ENCODE data around the gene TTC38. TPM values are rescaled to one million over a fixed set of nuclear protein-coding genes. Genes with fewer than 3 reads are reported as not detected.

TTC38 gene
- polyA plus RNA-seq, 1 donor from 2014 or later = 1.4 TPM

DNA sequence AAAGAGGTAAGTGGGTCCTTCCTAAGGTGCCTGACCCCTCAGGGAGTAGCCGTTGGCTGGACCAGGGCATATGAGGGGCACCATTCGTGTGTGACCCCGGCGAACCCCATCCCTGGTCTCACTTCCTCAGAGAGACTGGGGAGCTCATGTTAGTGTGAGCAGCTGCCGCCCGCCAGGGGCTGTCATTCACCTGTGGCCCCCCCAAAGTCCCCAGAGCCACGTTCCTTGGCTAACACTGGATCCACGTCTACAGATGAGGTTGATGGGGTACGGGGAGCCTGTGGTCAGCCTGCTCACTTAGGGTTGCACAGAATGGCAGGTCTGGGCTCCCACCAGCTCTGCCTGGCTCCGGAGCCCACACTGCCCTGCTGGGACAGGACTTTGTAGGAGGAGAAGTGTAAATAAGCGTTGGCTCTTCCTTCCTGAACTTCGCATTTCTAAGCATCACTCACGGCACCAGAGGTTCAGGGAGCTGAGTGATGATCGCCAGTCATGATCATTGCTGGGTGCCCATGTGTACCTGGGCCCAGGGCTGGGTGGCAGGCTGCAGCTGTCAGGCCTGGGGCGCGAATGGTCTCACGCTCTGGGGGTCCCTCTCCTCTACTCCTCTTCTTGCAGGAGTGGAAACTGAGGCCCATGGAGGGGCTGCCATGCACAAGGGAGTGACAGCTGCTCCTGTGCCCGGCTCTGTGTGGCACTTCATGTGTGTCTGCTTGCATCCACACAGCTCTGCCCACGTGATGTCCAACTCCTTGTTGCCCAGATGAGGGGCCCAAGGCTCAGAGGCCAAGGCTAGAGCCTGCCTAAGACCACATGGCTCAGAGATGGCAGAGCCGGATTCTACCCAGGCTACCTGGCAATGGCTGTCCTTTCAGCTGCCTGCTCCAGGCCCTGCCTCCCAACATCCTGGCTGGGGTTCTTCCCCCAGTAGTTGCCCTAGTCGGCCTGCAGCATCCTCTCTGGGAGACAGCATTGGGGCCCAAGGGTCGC, 11.1 kb downstream of the TTC38 start:
- no peak for TF ChIP-seq REST (IDR thresholded peaks at IDR 0.05; ENCODE audit: borderline replicate concordance)
- no peak for TF ChIP-seq EP300 (conservative IDR thresholded peaks at IDR 0.05; ENCODE audit: poor library complexity, severe bottlenecking)
- TF ChIP-seq EZH2 (IDR thresholded peaks at IDR 0.05; ENCODE audit: borderline replicate concordance, insufficient read depth, low read length, poor library complexity, severe bottlenecking) = no peak
- Histone ChIP-seq H2AFZ (ENCODE audit: low read depth, low read length) (no peak overlapping the region), H3K36me3 (ENCODE audit: insufficient read depth, low read length) (no peaks in the 10 kb centered on the region), H3K79me2 (replicated peaks; ENCODE audit: insufficient read depth, low read length) (no peaks in the 10 kb centered on the region), H3K9ac (ENCODE audit: low read length) (no peak overlapping the region), H3K4me2 (ENCODE audit: low read length) (no peak overlapping the region), H3F3A (ENCODE audit: insufficient read depth, low read length, poor library complexity, severe bottlenecking) (no peaks in the 10 kb centered on the region), H3K27me3 (ENCODE audit: insufficient read depth, low read depth, low read length) (no peaks in the 10 kb centered on the region), H3K9me3 (ENCODE audit: low read length) (no peaks in the 10 kb centered on the region), H3K9me2 (ENCODE audit: insufficient read depth, low read length) (no peaks in the 10 kb centered on the region), H3K4me3 (ENCODE audit: low read length) (no peak overlapping the region), H3K27ac (ENCODE audit: low read length) (no peak overlapping the region), H4K20me1 (ENCODE audit: insufficient read depth) (no peaks in the 10 kb centered on the region)

- Histone ChIP-seq H3K36me3 (ENCODE audit: insufficient read depth, low read length) (no peaks in the 10 kb centered on the region), H3K9ac (ENCODE audit: low read length) (no peak overlapping the region), H3K27ac (ENCODE audit: low read length) (no peak overlapping the region), H2AFZ (ENCODE audit: low read depth, low read length) (no peak overlapping the region), H3K79me2 (replicated peaks; ENCODE audit: insufficient read depth, low read length) (no peaks in the 10 kb centered on the region), H3K9me3 (ENCODE audit: low read length) (no peaks in the 10 kb centered on the region), H3K9me2 (ENCODE audit: insufficient read depth, low read length) (no peaks in the 10 kb centered on the region), H3K4me3 (ENCODE audit: low read length) (no peak overlapping the region), H3K4me2 (ENCODE audit: low read length) (no peak overlapping the region), H4K20me1 (ENCODE audit: insufficient read depth) (no peaks in the 10 kb centered on the region), H3K27me3 (ENCODE audit: insufficient read depth, low read depth, low read length) (no peaks in the 10 kb centered on the region), H3F3A (ENCODE audit: insufficient read depth, low read length, poor library complexity, severe bottlenecking) (no peaks in the 10 kb centered on the region)
- TF ChIP-seq MXI1 (conservative IDR thresholded peaks at IDR 0.05; ENCODE audit: poor library complexity, severe bottlenecking) = no peak
- no peak for TF ChIP-seq TAF1 (IDR thresholded peaks at IDR 0.05; ENCODE audit: low read depth)
- TF ChIP-seq EP300 (conservative IDR thresholded peaks at IDR 0.05; ENCODE audit: poor library complexity, severe bottlenecking) = no peak
These were observed 12.4 kb downstream of the TTC38 start for GRCh38 chr22:46280063-46280817.

GRCh38 chr22:46280999-46281623, 13.3 kb downstream of the TTC38 start:
- Histone ChIP-seq H3K4me3 (ENCODE audit: low read length) (no peak overlapping the region), H3K9ac (ENCODE audit: low read length) (no peak overlapping the region), H3K27me3 (ENCODE audit: insufficient read depth, low read depth, low read length) (no peaks in the 10 kb centered on the region), H3F3A (ENCODE audit: insufficient read depth, low read length, poor library complexity, severe bottlenecking) (no peaks in the 10 kb centered on the region), H3K4me2 (ENCODE audit: low read length) (no peak overlapping the region), H3K9me2 (ENCODE audit: insufficient read depth, low read length) (no peaks in the 10 kb centered on the region), H2AFZ (ENCODE audit: low read depth, low read length) (no peak overlapping the region), H3K9me3 (ENCODE audit: low read length) (no peaks in the 10 kb centered on the region), H3K79me2 (replicated peaks; ENCODE audit: insufficient read depth, low read length) (no peaks in the 10 kb centered on the region), H3K27ac (ENCODE audit: low read length) (no peak overlapping the region), H3K36me3 (ENCODE audit: insufficient read depth, low read length) (no peaks in the 10 kb centered on the region), H4K20me1 (ENCODE audit: insufficient read depth) (no peaks in the 10 kb centered on the region)
- no peak for TF ChIP-seq EP300 (conservative IDR thresholded peaks at IDR 0.05; ENCODE audit: poor library complexity, severe bottlenecking)
- no peak for TF ChIP-seq REST (IDR thresholded peaks at IDR 0.05; ENCODE audit: borderline replicate concordance)
- no peak for TF ChIP-seq MXI1 (conservative IDR thresholded peaks at IDR 0.05; ENCODE audit: poor library complexity, severe bottlenecking)
- TF ChIP-seq RAD21 (conservative IDR thresholded peaks at IDR 0.05) = no peak
- no peak for TF ChIP-seq POLR2AphosphoS5 (IDR thresholded peaks at IDR 0.05)
- TF ChIP-seq, protein P1, sequence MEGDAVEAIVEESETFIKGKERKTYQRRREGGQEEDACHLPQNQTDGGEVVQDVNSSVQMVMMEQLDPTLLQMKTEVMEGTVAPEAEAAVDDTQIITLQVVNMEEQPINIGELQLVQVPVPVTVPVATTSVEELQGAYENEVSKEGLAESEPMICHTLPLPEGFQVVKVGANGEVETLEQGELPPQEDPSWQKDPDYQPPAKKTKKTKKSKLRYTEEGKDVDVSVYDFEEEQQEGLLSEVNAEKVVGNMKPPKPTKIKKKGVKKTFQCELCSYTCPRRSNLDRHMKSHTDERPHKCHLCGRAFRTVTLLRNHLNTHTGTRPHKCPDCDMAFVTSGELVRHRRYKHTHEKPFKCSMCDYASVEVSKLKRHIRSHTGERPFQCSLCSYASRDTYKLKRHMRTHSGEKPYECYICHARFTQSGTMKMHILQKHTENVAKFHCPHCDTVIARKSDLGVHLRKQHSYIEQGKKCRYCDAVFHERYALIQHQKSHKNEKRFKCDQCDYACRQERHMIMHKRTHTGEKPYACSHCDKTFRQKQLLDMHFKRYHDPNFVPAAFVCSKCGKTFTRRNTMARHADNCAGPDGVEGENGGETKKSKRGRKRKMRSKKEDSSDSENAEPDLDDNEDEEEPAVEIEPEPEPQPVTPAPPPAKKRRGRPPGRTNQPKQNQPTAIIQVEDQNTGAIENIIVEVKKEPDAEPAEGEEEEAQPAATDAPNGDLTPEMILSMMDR (IDR thresholded peaks at IDR 0.05; ENCODE audit: poor library complexity, severe bottlenecking) = no peak
- no peak for TF ChIP-seq EZH2 (IDR thresholded peaks at IDR 0.05; ENCODE audit: borderline replicate concordance, insufficient read depth, low read length, poor library complexity, severe bottlenecking)
- TF ChIP-seq TAF1 (IDR thresholded peaks at IDR 0.05; ENCODE audit: low read depth) = no peak
- TF ChIP-seq SMC3 (conservative IDR thresholded peaks at IDR 0.05; ENCODE audit: poor library complexity) = no peak

Measured in neural cell (in vitro differentiated cells).